Fibroblast of lung (primary cell): ENCODE data around the gene RAB23.

Experiments
- EZH2 ChIP-seq: IDR thresholded peaks from 2 replicates; pipeline ENCODE4 v1.5.1; 2012; ENCODE audit warnings: low read length, control low read depth, mild to moderate bottlenecking; ENCODE audit errors: missing control alignments
- TF ChIP-seq, protein P1 (sequence below), 2 donors: IDR thresholded peaks in 1 of 2; conservative IDR thresholded peaks in 1 of 2; 1 replicate in 1 of 2; 2 replicates in 1 of 2; pipeline ENCODE4 v1.5.1; 2011 to 2012; ENCODE audit warnings: low read length in 2 of 2, control low read depth in 1 of 2, inconsistent platforms in 1 of 2, low read depth in 1 of 2, mild to moderate bottlenecking in 1 of 2

DNA sequence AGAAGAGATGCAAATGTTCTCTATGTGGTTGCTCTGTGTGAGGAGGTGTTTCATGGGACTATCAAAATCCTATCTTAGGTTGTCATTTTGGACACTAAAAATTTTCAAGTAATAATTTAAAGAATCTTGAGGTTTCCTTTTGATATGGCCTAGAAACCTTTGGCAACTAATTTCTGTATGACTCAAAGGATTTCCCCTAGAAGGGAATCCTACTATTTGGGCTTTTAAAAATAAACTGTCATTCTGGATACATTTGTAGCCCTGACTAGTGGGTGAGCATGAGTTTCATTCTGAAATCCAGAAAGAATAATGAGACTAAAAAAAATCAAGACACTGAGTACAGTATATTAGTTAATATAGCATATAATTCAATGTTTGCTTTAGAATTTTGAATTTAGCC, 25.5 kb upstream of the RAB23 start:
- TF ChIP-seq, protein P1, sequence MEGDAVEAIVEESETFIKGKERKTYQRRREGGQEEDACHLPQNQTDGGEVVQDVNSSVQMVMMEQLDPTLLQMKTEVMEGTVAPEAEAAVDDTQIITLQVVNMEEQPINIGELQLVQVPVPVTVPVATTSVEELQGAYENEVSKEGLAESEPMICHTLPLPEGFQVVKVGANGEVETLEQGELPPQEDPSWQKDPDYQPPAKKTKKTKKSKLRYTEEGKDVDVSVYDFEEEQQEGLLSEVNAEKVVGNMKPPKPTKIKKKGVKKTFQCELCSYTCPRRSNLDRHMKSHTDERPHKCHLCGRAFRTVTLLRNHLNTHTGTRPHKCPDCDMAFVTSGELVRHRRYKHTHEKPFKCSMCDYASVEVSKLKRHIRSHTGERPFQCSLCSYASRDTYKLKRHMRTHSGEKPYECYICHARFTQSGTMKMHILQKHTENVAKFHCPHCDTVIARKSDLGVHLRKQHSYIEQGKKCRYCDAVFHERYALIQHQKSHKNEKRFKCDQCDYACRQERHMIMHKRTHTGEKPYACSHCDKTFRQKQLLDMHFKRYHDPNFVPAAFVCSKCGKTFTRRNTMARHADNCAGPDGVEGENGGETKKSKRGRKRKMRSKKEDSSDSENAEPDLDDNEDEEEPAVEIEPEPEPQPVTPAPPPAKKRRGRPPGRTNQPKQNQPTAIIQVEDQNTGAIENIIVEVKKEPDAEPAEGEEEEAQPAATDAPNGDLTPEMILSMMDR (conservative IDR thresholded peaks at IDR 0.05 in 1 of 2, IDR thresholded peaks at IDR 0.05 in 1 of 2; ENCODE audit: low read depth in 1 of 2, low read length in 2 of 2): no peak
- no peak for TF ChIP-seq EZH2
